ENCODE measurements around the gene SLC36A2. TPM values are rescaled to one million over a fixed set of nuclear protein-coding genes. Genes with fewer than 3 reads are reported as not detected.
"Not testable (repeated sequence)": the region's sequence is repeated elsewhere in the genome, so short reads cannot be mapped to it uniquely, and the experiment has no call there.

SLC36A2 gene
- total RNA-seq: not detected

DNA sequence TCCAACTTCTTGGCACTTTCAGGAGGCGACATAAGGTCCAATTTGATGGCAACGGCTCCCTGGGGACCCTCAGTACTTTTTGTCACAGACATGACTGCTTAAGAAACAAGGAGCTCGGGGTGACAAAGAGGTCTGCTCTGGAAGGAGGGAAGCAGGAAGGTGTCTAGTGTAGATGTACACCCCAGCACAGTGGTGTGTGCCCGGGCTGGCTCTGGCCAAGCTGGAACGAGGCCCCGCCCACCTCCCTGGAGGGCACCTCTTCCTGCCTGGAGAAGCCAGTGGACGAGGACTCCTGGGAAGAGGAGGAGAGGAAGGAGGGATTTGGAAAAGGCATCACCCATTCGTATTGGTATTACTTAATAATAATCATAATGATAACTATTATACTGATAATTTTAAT, at the start of gene SLC36A2:
Gene SLC36A2 (minus strand): TSS at position 191 of the 400 bp plus-strand sequence. CDS start 99 bp downstream, at position 92.
- no peak within 1 kb of the TSS for H3K27ac Mint-ChIP-seq
- no peak within 1 kb of the TSS for H3K4me3 Mint-ChIP-seq
- H3K27me3 Mint-ChIP-seq: peaks cover 35% of the 10 kb centered on the region
- no peaks in the 10 kb centered on the region for H3K36me3 Mint-ChIP-seq
- no peak for DNase-seq
- H3K4me1 Mint-ChIP-seq: no peaks in the 10 kb centered on the region
- H3K9me3 Mint-ChIP-seq: no peaks in the 10 kb centered on the region

- H3K4me3 Mint-ChIP-seq: no peak overlapping the region
- H3K9me3 Mint-ChIP-seq: peaks cover 3% of the 10 kb centered on the region
- H3K27me3 Mint-ChIP-seq: peaks cover 17% of the 10 kb centered on the region
- DNase-seq: no peak
- H3K36me3 Mint-ChIP-seq: no peaks in the 10 kb centered on the region
- H3K27ac Mint-ChIP-seq: no peak overlapping the region
- H3K4me1 Mint-ChIP-seq: no peaks in the 10 kb centered on the region
These were observed 41.6 kb upstream of the SLC36A2 start for GRCh38 chr5:151388960-151389359.

DNA sequence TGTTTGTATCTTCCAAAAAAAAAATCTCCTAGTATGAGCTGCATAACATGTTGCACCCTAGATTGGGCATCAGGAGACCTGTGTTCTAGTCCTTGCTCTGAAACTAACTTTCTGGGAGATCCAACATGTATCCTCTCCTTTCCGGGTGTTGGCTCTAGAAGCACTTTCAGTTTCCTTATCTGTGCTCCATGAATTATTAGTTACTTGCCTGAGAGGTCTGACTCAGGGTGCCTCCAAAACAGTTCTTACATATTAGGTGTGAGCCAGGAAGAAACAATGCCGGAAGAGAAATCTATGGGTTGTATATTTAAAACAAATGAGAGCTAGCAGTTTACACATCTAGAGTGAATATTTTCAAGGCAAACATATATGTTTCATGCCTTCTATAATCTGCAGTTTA, 36.7 kb upstream of the SLC36A2 start:
- Mint-ChIP-seq H3K9me3 (no peaks in the 10 kb centered on the region), H3K27me3 (peaks cover 18% of the 10 kb centered on the region), H3K27ac (no peak overlapping the region), H3K36me3 (no peaks in the 10 kb centered on the region), H3K4me1 (no peaks in the 10 kb centered on the region), H3K4me3 (no peak overlapping the region)
- no peak for DNase-seq

- Mint-ChIP-seq H3K27me3 (peaks cover 14% of the 10 kb centered on the region), H3K27ac (no peak overlapping the region), H3K9me3 (no peaks in the 10 kb centered on the region), H3K4me1 (no peaks in the 10 kb centered on the region), H3K36me3 (no peaks in the 10 kb centered on the region), H3K4me3 (no peak overlapping the region)
- no peak for DNase-seq
These were observed 35.7 kb upstream of the SLC36A2 start for GRCh38 chr5:151383011-151383410.

DNA sequence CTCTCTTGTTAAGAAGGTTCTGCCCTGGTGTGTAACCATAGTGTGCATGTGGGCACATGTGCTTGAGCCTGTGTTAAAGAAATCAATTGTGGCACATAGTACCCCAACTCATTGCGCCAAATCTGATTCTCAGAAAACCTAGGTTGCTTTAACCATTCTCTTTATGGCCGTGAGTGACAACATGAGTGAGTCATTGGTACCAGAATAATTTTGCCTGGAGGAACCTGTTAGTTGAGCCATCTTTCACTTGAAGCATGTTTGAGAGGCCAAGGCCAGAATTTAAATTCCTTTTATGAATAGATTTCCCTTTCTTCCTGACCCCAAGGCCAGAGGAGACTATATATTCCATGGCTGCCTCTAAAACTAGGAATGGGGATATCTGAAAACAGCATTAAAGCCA, 35.2 kb upstream of the SLC36A2 start:
- no peaks in the 10 kb centered on the region for H3K4me1 Mint-ChIP-seq
- H3K27ac Mint-ChIP-seq: no peak overlapping the region
- DNase-seq: no peak
- no peaks in the 10 kb centered on the region for H3K36me3 Mint-ChIP-seq
- peaks cover 10% of the 10 kb centered on the region for H3K27me3 Mint-ChIP-seq
- H3K9me3 Mint-ChIP-seq: no peaks in the 10 kb centered on the region
- H3K4me3 Mint-ChIP-seq: no peak overlapping the region

- Mint-ChIP-seq H3K4me3 (no peak overlapping the region), H3K27ac (no peak overlapping the region), H3K4me1 (no peaks in the 10 kb centered on the region), H3K9me3 (no peaks in the 10 kb centered on the region), H3K27me3 (peaks cover 6% of the 10 kb centered on the region), H3K36me3 (no peaks in the 10 kb centered on the region)
- no peak for DNase-seq
These were observed 34.5 kb upstream of the SLC36A2 start for GRCh38 chr5:151381899-151382298.

DNA sequence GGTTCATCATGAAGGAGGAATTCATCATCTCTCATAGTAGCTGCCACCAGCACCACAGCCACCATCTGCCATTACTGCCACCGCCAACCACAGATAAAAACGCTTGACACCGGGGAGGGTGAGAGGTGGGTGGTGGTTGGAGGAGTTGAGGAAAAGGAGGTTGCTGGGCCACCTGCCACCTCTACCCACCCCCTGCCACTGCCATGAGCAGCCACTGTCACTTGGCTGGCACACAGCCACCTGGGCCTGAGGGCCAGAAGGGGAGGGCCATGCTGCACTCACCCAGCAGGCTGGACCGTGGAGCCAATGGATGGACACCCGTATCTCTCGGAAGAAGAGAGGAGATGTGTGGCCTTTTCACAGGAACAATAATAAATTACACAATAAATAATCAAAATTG, 31.3 kb upstream of the SLC36A2 start:
- H3K9me3 Mint-ChIP-seq: peaks cover 1% of the 10 kb centered on the region
- peaks cover 6% of the 10 kb centered on the region for H3K27me3 Mint-ChIP-seq
- H3K36me3 Mint-ChIP-seq: no peaks in the 10 kb centered on the region
- no peak for DNase-seq
- no peaks in the 10 kb centered on the region for H3K4me1 Mint-ChIP-seq
- H3K27ac Mint-ChIP-seq: no peak overlapping the region
- no peak overlapping the region for H3K4me3 Mint-ChIP-seq

GRCh38 chr5:151374539-151374938, 27.2 kb upstream of the SLC36A2 start:
- DNase-seq: no peak
- no peak overlapping the region for H3K4me3 Mint-ChIP-seq
- no peaks in the 10 kb centered on the region for H3K27me3 Mint-ChIP-seq
- H3K9me3 Mint-ChIP-seq: peaks cover 1% of the 10 kb centered on the region
- no peaks in the 10 kb centered on the region for H3K36me3 Mint-ChIP-seq
- H3K27ac Mint-ChIP-seq: no peak overlapping the region
- H3K4me1 Mint-ChIP-seq: no peaks in the 10 kb centered on the region

GRCh38 chr5:151367038-151367437, 19.7 kb upstream of the SLC36A2 start:
- not testable (repeated sequence) for H3K4me3 Mint-ChIP-seq, H3K27me3 Mint-ChIP-seq, H3K36me3 Mint-ChIP-seq, DNase-seq, H3K4me1 Mint-ChIP-seq, H3K27ac Mint-ChIP-seq
- peaks cover 36% of the 10 kb centered on the region for H3K9me3 Mint-ChIP-seq

DNA sequence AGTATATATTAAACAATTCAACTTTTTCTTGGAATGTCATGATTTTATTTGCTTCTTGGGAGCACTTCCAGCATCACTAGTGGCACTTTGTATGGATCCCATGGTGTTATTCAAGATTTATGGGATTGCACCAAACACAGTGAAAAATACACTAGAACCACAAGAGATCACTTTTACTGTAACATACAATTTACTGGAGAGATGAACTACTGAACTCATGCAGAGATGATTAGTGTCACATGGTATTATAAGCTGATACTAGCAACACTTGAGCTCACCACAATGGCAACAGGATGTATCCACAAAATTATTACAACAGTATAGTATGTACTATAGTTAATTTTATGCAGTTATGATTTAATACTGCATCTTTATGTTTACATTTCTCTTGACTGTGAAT, 16.3 kb upstream of the SLC36A2 start:
- Mint-ChIP-seq H3K4me1 (no peaks in the 10 kb centered on the region), H3K4me3 (no peak overlapping the region), H3K27me3 (peaks cover 6% of the 10 kb centered on the region), H3K36me3 (no peaks in the 10 kb centered on the region), H3K27ac (no peak overlapping the region), H3K9me3 (peaks cover 36% of the 10 kb centered on the region)
- DNase-seq: no peak

GRCh38 chr5:151362970-151363369, 15.6 kb upstream of the SLC36A2 start:
- H3K4me1 Mint-ChIP-seq: no peaks in the 10 kb centered on the region
- no peaks in the 10 kb centered on the region for H3K36me3 Mint-ChIP-seq
- H3K4me3 Mint-ChIP-seq: no peak overlapping the region
- H3K27ac Mint-ChIP-seq: no peak overlapping the region
- DNase-seq: no peak
- peaks cover 29% of the 10 kb centered on the region for H3K9me3 Mint-ChIP-seq
- H3K27me3 Mint-ChIP-seq: peaks cover 6% of the 10 kb centered on the region

GRCh38 chr5:151359391-151359790, 12.0 kb upstream of the SLC36A2 start:
- Mint-ChIP-seq H3K4me1 (no peaks in the 10 kb centered on the region), H3K27me3 (no peaks in the 10 kb centered on the region), H3K4me3 (no peak overlapping the region), H3K27ac (no peak overlapping the region), H3K9me3 (peaks cover 16% of the 10 kb centered on the region), H3K36me3 (no peaks in the 10 kb centered on the region)
- DNase-seq: no peak

- no peak overlapping the region for H3K4me3 Mint-ChIP-seq
- no peak overlapping the region for H3K27ac Mint-ChIP-seq
- no peaks in the 10 kb centered on the region for H3K36me3 Mint-ChIP-seq
- no peaks in the 10 kb centered on the region for H3K4me1 Mint-ChIP-seq
- H3K27me3 Mint-ChIP-seq: no peaks in the 10 kb centered on the region
- no peak for DNase-seq
- peaks cover 10% of the 10 kb centered on the region for H3K9me3 Mint-ChIP-seq
These were observed 10.4 kb upstream of the SLC36A2 start for GRCh38 chr5:151357792-151358191.

DNA sequence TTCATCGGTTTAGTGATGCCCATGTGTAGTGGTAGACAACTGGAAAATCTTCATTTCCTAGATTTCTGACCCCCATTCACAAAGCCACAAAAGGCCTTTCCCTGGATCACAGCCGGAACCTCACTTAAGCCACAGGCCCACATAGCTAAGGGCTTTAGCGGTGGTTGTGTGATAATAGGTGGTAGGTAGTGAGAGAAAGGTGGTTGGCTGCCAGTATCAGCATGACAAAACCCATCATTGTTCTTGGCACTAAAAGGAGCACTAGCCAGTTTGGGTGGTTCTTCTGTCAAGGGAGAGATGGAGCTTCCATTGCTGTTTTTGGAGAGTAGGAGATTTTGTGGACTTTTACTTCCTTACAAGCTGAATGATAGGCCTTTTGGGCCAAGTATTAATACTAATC, 9.7 kb upstream of the SLC36A2 start:
- H3K4me1 Mint-ChIP-seq: no peaks in the 10 kb centered on the region
- no peak overlapping the region for H3K27ac Mint-ChIP-seq
- H3K27me3 Mint-ChIP-seq: no peaks in the 10 kb centered on the region
- H3K36me3 Mint-ChIP-seq: no peaks in the 10 kb centered on the region
- DNase-seq: no peak
- H3K9me3 Mint-ChIP-seq: peaks cover 7% of the 10 kb centered on the region
- H3K4me3 Mint-ChIP-seq: no peak overlapping the region

DNA sequence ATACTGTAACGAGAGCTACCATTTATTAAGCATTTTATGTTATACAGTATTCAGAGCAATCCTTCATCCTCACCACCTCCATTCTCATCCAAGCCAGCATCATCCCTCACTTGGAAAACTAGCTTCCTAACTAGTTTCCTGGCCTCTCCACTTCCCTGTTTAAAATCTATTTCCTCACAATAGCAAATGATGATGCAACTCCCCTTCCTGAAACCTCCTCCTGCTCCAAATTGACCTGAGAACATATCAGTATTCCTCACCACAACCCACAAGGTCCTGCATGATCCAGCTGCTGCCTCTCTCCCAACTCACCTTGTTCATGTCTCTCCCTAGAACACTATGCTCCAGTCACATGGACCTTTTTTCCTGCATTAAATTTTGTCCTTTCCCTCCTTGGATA, 4.3 kb upstream of the SLC36A2 start:
- no peaks in the 10 kb centered on the region for H3K4me1 Mint-ChIP-seq
- DNase-seq: no peak
- H3K9me3 Mint-ChIP-seq: no peaks in the 10 kb centered on the region
- no peak overlapping the region for H3K4me3 Mint-ChIP-seq
- no peaks in the 10 kb centered on the region for H3K36me3 Mint-ChIP-seq
- no peak overlapping the region for H3K27ac Mint-ChIP-seq
- peaks cover 12% of the 10 kb centered on the region for H3K27me3 Mint-ChIP-seq

DNA sequence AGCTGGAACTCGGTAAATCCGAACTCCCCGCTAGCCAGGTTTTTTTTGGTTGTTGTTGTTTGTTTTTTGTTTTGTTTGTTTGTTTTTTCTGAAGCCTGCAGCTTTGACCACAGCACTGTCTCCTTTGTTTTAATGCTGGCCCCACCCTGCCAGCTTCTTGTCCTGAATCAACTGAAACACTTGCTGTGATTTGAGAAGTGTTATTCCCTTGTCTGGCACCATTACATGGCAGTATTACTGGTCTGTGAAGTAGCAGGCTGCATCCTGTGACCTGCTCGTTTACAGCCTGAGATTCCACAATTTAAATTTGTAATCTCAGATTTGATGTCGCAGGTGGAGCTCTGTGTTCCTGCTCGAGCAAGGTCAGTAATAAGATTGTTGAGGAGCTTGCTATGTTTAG, 1.4 kb upstream of the SLC36A2 start:
- Mint-ChIP-seq H3K27me3 (peaks cover 30% of the 10 kb centered on the region), H3K27ac (no peak overlapping the region), H3K9me3 (no peaks in the 10 kb centered on the region)

More for the DNA sequence above, 1.4 kb upstream of the SLC36A2 start:
- Mint-ChIP-seq H3K4me1 (no peaks in the 10 kb centered on the region), H3K36me3 (no peaks in the 10 kb centered on the region), H3K4me3 (no peak overlapping the region)
- DNase-seq: no peak
